H9 (cell line): ENCODE data around the gene CELSR2. TPM values are rescaled to one million over a fixed set of nuclear protein-coding genes. Genes with fewer than 3 reads are reported as not detected.
A peak's percentile ranks its signal among the peaks of the same experiment; 100 is the strongest.

Source experiments
- DNase-seq: peaks from one replicate; pipeline ENCODE4 v3.0.0-alpha.2; 2017
- H2AFZ ChIP-seq: one replicate; pipeline ENCODE4 v1.6.1; 2013; ENCODE audit warnings: mild to moderate bottlenecking, low read length, control low read depth, moderate library complexity
- H2AK5ac ChIP-seq: 2 replicates; pipeline ENCODE4 v1.6.1; 2013; ENCODE audit warnings: low read length, control low read depth, mixed read lengths; ENCODE audit not compliant: insufficient read length
- H2BK120ac ChIP-seq: one replicate; pipeline ENCODE4 v1.6.1; 2013; ENCODE audit warnings: low read depth, mild to moderate bottlenecking, low read length, control low read depth, inconsistent platforms; ENCODE audit not compliant: poor library complexity, severe bottlenecking
- H2BK12ac ChIP-seq: 2 replicates; pipeline ENCODE4 v1.6.1; 2013; ENCODE audit warnings: low read length, control low read depth, mixed read lengths, low read depth; ENCODE audit not compliant: insufficient read length
- H2BK15ac ChIP-seq: 2 replicates; pipeline ENCODE4 v1.6.1; 2013; ENCODE audit warnings: low read depth, low read length, control low read depth
- H2BK20ac ChIP-seq: one replicate; pipeline ENCODE4 v1.6.1; 2013; ENCODE audit warnings: low read depth, mild to moderate bottlenecking, low read length, control low read depth, inconsistent platforms; ENCODE audit not compliant: poor library complexity, severe bottlenecking
- H2BK5ac ChIP-seq: 2 replicates; pipeline ENCODE4 v1.6.1; 2013; ENCODE audit warnings: low read length, control low read depth, mixed read lengths; ENCODE audit not compliant: insufficient read length
- H3K14ac ChIP-seq: 2 replicates; pipeline ENCODE4 v1.6.1; 2013; ENCODE audit warnings: low read length, control low read depth; ENCODE audit not compliant: insufficient read depth
- H3K18ac ChIP-seq: 2 replicates; pipeline ENCODE4 v1.6.1; 2013; ENCODE audit warnings: low read depth, mild to moderate bottlenecking, mixed read lengths, low read length, control low read depth; ENCODE audit not compliant: insufficient read length
- H3K23ac ChIP-seq: 2 replicates; pipeline ENCODE4 v1.6.1; 2013; ENCODE audit warnings: low read length, control low read depth, mixed read lengths, low read depth; ENCODE audit not compliant: insufficient read length
- H3K23me2 ChIP-seq: 2 replicates; pipeline ENCODE4 v1.6.1; 2013; ENCODE audit warnings: low read depth, mild to moderate bottlenecking, mixed read lengths, low read length, control low read depth; ENCODE audit not compliant: insufficient read length, poor library complexity, severe bottlenecking
- H3K27ac ChIP-seq: 2 replicates; pipeline ENCODE4 v1.5.1; 2013; ENCODE audit warnings: low read length, control low read depth, mixed read lengths, low read depth; ENCODE audit not compliant: insufficient read length
- H3K27me3 ChIP-seq: 2 replicates; pipeline ENCODE4 v1.6.1; 2013; ENCODE audit warnings: low read length, control low read depth, inconsistent platforms; ENCODE audit not compliant: insufficient read depth
- H3K4ac ChIP-seq: 2 replicates; pipeline ENCODE4 v1.6.1; 2013; ENCODE audit warnings: low read depth, mild to moderate bottlenecking, control low read depth, inconsistent platforms, low read length, moderate library complexity
- H3K4me1 ChIP-seq: 2 replicates; pipeline ENCODE4 v1.6.1; 2013; ENCODE audit warnings: low read length, control low read depth, inconsistent platforms; ENCODE audit not compliant: insufficient read depth
- H3K4me2 ChIP-seq: 2 replicates; pipeline ENCODE4 v1.6.1; 2013; ENCODE audit warnings: low read length, control low read depth, mixed read lengths; ENCODE audit not compliant: insufficient read length, insufficient read depth
- H3K56ac ChIP-seq: 2 replicates; pipeline ENCODE4 v1.6.1; 2013; ENCODE audit warnings: low read depth, mild to moderate bottlenecking, mixed read lengths, low read length, control low read depth; ENCODE audit not compliant: insufficient read length
- H3K79me1 ChIP-seq: 2 replicates; pipeline ENCODE4 v1.6.1; 2013; ENCODE audit warnings: low read depth, mild to moderate bottlenecking, moderate library complexity, low read length, control low read depth, inconsistent platforms; ENCODE audit not compliant: insufficient read depth, poor library complexity, severe bottlenecking
- H3K79me2 ChIP-seq: 2 replicates; pipeline ENCODE4 v1.6.1; 2013; ENCODE audit warnings: low read length, control low read depth, inconsistent platforms; ENCODE audit not compliant: insufficient read depth
- H3K9ac ChIP-seq: 2 replicates; pipeline ENCODE4 v1.6.1; 2013; ENCODE audit warnings: low read length, control low read depth, mixed read lengths; ENCODE audit not compliant: insufficient read length; ENCODE audit errors: extremely low read depth
- H3K9me3 ChIP-seq: one replicate; pipeline ENCODE4 v1.6.1; 2013; ENCODE audit warnings: low read depth, low read length, inconsistent platforms; ENCODE audit not compliant: control insufficient read depth
- H3T11ph ChIP-seq: one replicate; pipeline ENCODE4 v1.6.1; 2013; ENCODE audit warnings: mild to moderate bottlenecking, low read length, control low read depth, inconsistent platforms
- H4K20me1 ChIP-seq: one replicate; pipeline ENCODE4 v1.6.1; 2013; ENCODE audit not compliant: control insufficient read depth, insufficient read length, insufficient read depth
- H4K5ac ChIP-seq: 2 replicates; pipeline ENCODE4 v1.6.1; 2013; ENCODE audit warnings: low read depth, mild to moderate bottlenecking, mixed read lengths, low read length, control low read depth; ENCODE audit not compliant: insufficient read length
- H4K8ac ChIP-seq: replicated peaks from 2 replicates; pipeline ENCODE4 v1.6.1; 2013; ENCODE audit warnings: low read length, control low read depth, mixed read lengths, low read depth; ENCODE audit not compliant: insufficient read length
- H4K91ac ChIP-seq: 2 replicates; pipeline ENCODE4 v1.6.1; 2013; ENCODE audit warnings: low read depth, mild to moderate bottlenecking, moderate library complexity, mixed read lengths, low read length, control low read depth; ENCODE audit not compliant: insufficient read length
- H3K27ac Mint-ChIP-seq, 3 experiments: 2 replicates in 2 of 3; 3 replicates in 1 of 3; pipeline ENCODE4 v1.8.0; 2020 to 2021; ENCODE audit warnings: mixed read lengths in 3 of 3, mild to moderate bottlenecking in 1 of 3, moderate library complexity in 1 of 3
- H3K27me3 Mint-ChIP-seq: 2 replicates; pipeline ENCODE4 v1.8.0; 2021; ENCODE audit warnings: low read depth, mild to moderate bottlenecking, moderate library complexity, mixed read lengths
- H3K36me3 Mint-ChIP-seq, 3 experiments: 2 replicates in 2 of 3; 3 replicates in 1 of 3; pipeline ENCODE4 v1.8.0; 2020 to 2021; ENCODE audit warnings: low read depth in 3 of 3, mixed read lengths in 3 of 3; ENCODE audit not compliant: insufficient read depth in 1 of 3
- H3K4me1 Mint-ChIP-seq, 2 experiments: 2 replicates each; pipeline ENCODE4 v1.8.0; 2020; ENCODE audit warnings: mixed read lengths in 2 of 2
- H3K4me3 Mint-ChIP-seq, 2 experiments: 2 replicates in 1 of 2; 3 replicates in 1 of 2; pipeline ENCODE4 v1.8.0; 2020 to 2021; ENCODE audit warnings: mild to moderate bottlenecking in 2 of 2, mixed read lengths in 2 of 2, moderate library complexity in 1 of 2
- H3K9me3 Mint-ChIP-seq, 2 experiments: 2 replicates in 1 of 2; 3 replicates in 1 of 2; pipeline ENCODE4 v1.8.0; 2020; ENCODE audit warnings: mild to moderate bottlenecking in 2 of 2, mixed read lengths in 2 of 2, moderate library complexity in 1 of 2
- CTCF ChIP-seq: fragments of 200-600 bp; sonication (generic); conservative IDR thresholded peaks from 3 replicates; pipeline ENCODE4 v1.8.0; 2021; ENCODE audit warnings: antibody characterized with exemption, mild to moderate bottlenecking
- WGBS: extraction: QIAGEN DNeasy Blood & Tissue Kit; methylation state at CpG from one replicate; pipeline ENCODE4 v1.1.7; 2013; ENCODE audit warnings: missing lambda C conversion rate, low lambda C conversion rate, mixed read lengths; ENCODE audit not compliant: insufficient read length; ENCODE audit errors: extremely low coverage; 5-methylcytosine and 5-hydroxymethylcytosine counted together
- total RNA-seq: library from RNA; stranded (reverse); gene quantifications from 2 replicates; pipeline ENCODE4 v1.2.1, GENCODE V29; 2021

The CELSR2 gene
- total RNA-seq, 1 experiment from 2014 or later = 29.2 TPM

GRCh38 chr1:109242387-109242786, 7.0 kb upstream of the CELSR2 start:
- H3K27ac ChIP-seq = no peak overlapping the region
- no peaks in the 10 kb centered on the region for H3K23me2 ChIP-seq
- H3K4me3 Mint-ChIP-seq = no peak overlapping the region
- H3K23ac ChIP-seq = no peak overlapping the region
- H3K14ac ChIP-seq = no peak overlapping the region; the same call in 1 of the 2 replicates
- no peaks in the 10 kb centered on the region for H3K79me1 ChIP-seq
- no peak overlapping the region for H3T11ph ChIP-seq
- no peak overlapping the region for H4K91ac ChIP-seq
- H2BK12ac ChIP-seq = no peak overlapping the region
- H3K4me1 ChIP-seq = peaks cover 14% of the 10 kb centered on the region; the same call in 1 of the 2 replicates
- H3K27me3 ChIP-seq = no peaks in the 10 kb centered on the region
- H2BK5ac ChIP-seq = no peak overlapping the region
- H4K8ac ChIP-seq = no peak overlapping the region
- no peak overlapping the region for H2AFZ ChIP-seq
- no peak for TF ChIP-seq CTCF
- H3K18ac ChIP-seq = no peak overlapping the region
- no peaks in the 10 kb centered on the region for H3K79me2 ChIP-seq
- no peaks in the 10 kb centered on the region for H3K9me3 ChIP-seq
- H3K56ac ChIP-seq = no peak overlapping the region
- H2BK15ac ChIP-seq = no peak overlapping the region
- H4K20me1 ChIP-seq = no peaks in the 10 kb centered on the region
- H3K4me2 ChIP-seq = no peak overlapping the region
- peaks cover 6 to 16% (median 14%) of the 10 kb centered on the region in 3 experiments; a peak in 6 of 7 replicates for H3K36me3 Mint-ChIP-seq
- WGBS = no CpG with 5 or more reads among the region's 7 CpGs
- peaks cover 18% of the 10 kb centered on the region for H3K27me3 Mint-ChIP-seq
- H3K9ac ChIP-seq = no peak overlapping the region
- H2BK20ac ChIP-seq = no peak overlapping the region
- H3K27ac Mint-ChIP-seq = peak overlapping the region in 1 of 3 experiments; percentile 28; a peak in 1 of 7 replicates
- no peak overlapping the region for H2BK120ac ChIP-seq
- no peaks in the 10 kb centered on the region; a peak in 1 of 5 replicates for H3K9me3 Mint-ChIP-seq
- H4K5ac ChIP-seq = no peak overlapping the region
- DNase-seq = peak; percentile 30
- H3K4me1 Mint-ChIP-seq = peaks cover 54 to 59% of the 10 kb centered on the region in 2 experiments
- no peak overlapping the region for H3K4ac ChIP-seq
- no peak overlapping the region for H2AK5ac ChIP-seq
